Endothelial cell of umbilical vein (primary cell): ENCODE measurements around the gene SAT2.

ENCODE experiments used
- CTCF ChIP-seq, 2 donors: IDR thresholded peaks; 1 replicate in 1 of 2; 2 replicates in 1 of 2; pipeline ENCODE4 v1.5.1; 2011; ENCODE audit warnings: low read length in 2 of 2, mild to moderate bottlenecking in 2 of 2, moderate library complexity in 2 of 2, control low read depth in 1 of 2, inconsistent platforms in 1 of 2, low read depth in 1 of 2; ENCODE audit not compliant: insufficient read depth in 1 of 2; ENCODE audit errors: extremely low read depth in 1 of 2
- EZH2 ChIP-seq: IDR thresholded peaks from 2 replicates; pipeline ENCODE4 v1.6.1; 2012; ENCODE audit warnings: borderline replicate concordance, low read depth, mild to moderate bottlenecking, moderate library complexity, low read length, inconsistent platforms; ENCODE audit not compliant: severe bottlenecking
- FOS ChIP-seq: IDR thresholded peaks from 2 replicates; pipeline ENCODE4 v1.6.1; 2011; ENCODE audit warnings: mild to moderate bottlenecking, low read length, moderate library complexity, borderline replicate concordance; ENCODE audit not compliant: insufficient read depth
- GATA2 ChIP-seq: IDR thresholded peaks from 2 replicates; pipeline ENCODE4 v1.7.0; 2011; ENCODE audit warnings: low read depth, mild to moderate bottlenecking, moderate library complexity, mixed read lengths, low read length; ENCODE audit not compliant: insufficient read length, insufficient read depth
- MAX ChIP-seq: IDR thresholded peaks from 2 replicates; pipeline ENCODE4 v1.6.1; 2011; ENCODE audit not compliant: insufficient read depth, insufficient read length
- MYC ChIP-seq: IDR thresholded peaks from one replicate; pipeline ENCODE4 v1.6.1; 2011; ENCODE audit warnings: mild to moderate bottlenecking, low read depth, low read length
- POLR2A ChIP-seq: IDR thresholded peaks from 2 replicates; pipeline ENCODE4 v1.6.1; 2012; ENCODE audit warnings: low read depth, mild to moderate bottlenecking, control low read depth, low read length
- POLR2AphosphoS5 ChIP-seq: IDR thresholded peaks from 2 replicates; pipeline ENCODE4 v1.6.1; 2012; ENCODE audit warnings: low read depth, mild to moderate bottlenecking, control low read depth, low read length, moderate library complexity; ENCODE audit not compliant: insufficient read depth

GRCh38 chr17:7592422-7593021 lies 35.1 kb downstream of the SAT2 start:
- TF ChIP-seq CTCF (IDR thresholded peaks at IDR 0.05; ENCODE audit: extremely low read depth in 1 of 2, insufficient read depth in 1 of 2, low read depth in 1 of 2, low read length in 2 of 2) (no peak), EZH2 (no peak), MAX (no peak), POLR2A (no peak), MYC (no peak), GATA2 (no peak), POLR2AphosphoS5 (no peak), FOS (no peak)
